HG03280 (cell line): ENCODE results near the gene MSMO1.
"Not testable (repeated sequence)": the region's sequence is repeated elsewhere in the genome, so short reads cannot be mapped to it uniquely, and the experiment has no call there.

Source experiments
- ATAC-seq: cut with Tn5 transposase; IDR thresholded peaks from one replicate; pipeline ENCODE4 v1.9.1; 2021; ENCODE audit warnings: mild to moderate bottlenecking, moderate library complexity; ENCODE audit not compliant: unreplicated experiment

Gene MSMO1

DNA sequence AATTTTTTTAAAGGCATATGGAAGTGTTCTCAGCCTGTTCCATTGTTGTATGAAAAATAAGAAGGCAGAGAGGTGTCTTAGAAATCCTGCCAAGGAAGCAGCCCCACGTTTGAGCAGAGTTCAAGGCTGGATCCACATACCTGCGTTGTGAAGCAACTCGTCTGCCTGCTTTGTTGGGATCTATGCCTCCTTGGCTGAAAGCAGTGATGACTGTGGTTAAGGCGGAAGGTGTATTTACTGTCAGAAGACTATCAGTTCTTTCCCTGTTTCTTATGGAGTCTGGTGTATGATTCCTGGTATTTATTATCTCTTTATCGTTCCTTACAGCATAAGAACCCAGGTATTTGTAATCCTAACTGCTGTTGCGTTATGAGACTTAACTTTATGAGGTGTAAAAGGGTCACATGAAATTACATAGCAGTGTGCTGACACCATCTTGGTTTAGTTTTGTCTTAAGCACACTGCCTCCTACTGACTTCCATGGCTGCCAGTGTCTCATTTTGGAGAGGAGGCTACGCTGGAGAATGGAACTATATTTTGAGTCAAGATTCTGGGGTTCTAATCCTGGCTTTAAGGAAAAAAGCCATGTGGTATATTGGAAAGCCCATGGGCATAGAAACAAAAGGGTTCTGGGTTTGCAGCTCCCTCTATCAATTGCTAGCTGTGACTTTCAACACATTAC is 3.1 kb upstream of the MSMO1 start:
- no peak for ATAC-seq

DNA sequence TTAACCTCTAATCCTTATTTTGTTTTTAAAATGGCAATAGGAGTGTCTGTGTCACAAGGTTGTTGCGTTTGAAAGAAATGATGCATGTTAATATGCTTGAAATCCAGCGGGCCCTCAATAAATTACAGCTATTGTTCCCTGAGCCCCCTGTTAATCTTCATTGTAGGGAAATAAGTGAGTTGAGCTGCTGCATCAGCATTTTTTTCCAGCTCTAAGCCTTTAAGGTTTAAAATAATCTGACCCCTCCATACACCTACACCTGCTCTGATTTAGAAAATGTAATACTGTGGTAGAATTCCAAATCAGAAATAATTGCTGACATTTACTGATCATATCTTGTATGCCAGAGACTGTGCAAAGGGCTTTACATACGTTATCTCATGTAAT is 2.6 kb upstream of the MSMO1 start:
- no peak for ATAC-seq

DNA sequence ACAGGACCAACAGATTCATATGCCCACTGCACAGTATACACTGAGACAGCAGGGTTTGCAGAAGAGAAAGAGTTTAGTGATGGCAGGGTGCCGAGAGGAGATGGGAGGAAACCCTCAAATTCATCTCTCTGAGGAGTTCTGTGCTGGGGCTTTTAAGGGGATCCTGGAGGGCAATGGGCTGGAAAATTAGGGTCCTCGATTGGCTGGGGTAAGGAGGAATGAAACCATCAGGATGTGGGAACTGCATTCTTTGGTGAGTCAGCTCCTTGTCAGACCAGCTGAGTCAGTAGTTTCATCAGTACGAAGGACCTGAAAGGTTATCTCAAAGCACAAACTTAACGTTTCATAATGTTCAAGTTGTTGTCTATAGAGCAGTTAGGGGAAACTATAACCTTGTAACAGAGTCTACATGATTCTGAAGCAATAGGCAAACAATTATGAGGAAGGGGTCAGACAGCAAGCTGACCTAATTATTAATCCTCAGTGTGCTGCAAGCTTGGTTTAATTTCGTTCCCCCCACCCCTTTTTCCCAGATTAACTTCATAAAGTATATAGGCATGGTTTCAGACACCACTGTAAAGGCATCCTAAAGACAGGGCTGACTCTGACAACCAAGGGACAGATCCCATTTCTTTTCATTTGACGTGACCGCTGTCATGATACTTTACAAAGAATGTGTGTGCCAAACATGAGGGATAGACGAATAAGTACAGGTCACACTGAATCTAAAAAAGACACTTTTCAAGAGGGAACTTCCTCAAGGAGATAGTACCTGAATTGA is 1.5 kb upstream of the MSMO1 start:
- ATAC-seq, result no peak

DNA sequence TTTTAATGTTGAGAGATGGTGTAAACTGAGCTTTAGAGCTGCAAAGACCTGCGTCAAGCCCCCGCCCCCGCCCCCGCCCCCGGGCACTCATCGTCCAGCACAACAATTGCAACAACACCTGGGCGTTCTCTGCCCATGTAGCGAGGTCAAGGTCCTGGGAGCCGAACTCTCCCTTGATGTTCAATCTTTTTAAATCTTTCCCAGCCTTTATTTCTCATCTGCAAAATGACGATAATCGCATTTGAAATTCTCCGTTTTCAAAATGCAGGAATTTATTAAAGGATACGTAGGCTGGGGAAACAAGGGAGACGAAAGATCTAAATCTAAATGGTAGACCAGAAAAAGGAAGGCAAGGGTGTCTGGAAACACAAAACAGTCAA is 648 bp upstream of the MSMO1 start:
- no peak for ATAC-seq

DNA sequence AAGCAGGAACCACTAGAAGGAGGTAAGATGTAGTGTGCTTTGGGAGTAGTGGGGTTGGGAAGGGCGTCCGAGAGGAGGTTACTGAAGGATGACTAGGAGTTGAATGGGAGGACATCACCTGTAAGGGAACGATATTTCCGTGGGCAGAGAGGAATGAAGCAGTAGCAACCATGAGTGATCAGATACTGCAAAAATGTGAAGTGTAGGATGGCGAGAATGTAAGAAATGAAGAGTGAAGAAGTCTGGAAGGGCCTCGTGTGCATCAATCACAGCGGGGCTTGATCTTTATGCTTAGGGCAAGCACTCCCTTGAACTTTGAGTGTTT is 594 bp downstream of the MSMO1 start:
- peak; percentile 0 for ATAC-seq

DNA sequence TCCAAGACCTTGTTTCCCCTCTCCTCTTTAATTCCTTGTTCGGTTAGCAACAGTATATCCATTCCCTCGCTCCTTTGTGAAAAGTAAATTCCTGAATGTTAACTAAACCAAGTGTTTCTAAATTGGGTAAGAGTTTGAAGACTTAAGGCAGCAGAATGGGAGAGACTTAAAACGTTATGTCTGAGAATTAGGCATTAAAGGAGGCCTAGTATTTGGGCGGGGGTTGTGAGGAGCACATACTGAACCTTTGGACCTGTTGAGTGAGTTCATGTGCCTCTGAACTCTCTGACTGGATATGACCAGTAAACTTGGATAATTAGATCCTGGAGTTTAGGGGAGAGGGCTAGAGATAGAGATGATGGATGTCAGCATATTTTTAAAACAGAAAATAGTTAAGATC is 1.2 kb downstream of the MSMO1 start:
- no peak for ATAC-seq

DNA sequence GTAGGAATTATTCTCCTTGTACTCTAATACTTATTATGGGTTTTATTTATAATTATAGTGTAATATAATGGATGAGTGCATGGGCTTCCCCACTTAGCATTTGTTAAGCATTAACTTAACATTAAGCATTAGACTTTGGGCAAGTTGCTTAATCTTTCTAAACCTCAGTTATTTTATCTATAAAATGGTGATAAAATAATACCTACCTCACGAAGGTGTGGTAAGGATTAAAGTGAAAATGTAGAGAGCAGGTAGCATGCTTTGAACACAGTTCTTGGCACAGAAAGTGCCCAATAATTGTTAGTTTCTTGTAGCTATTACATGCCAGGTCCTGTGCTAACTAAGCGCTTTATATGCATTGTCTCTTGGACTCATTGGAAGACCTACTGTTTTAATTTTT is 2.6 kb downstream of the MSMO1 start:
- no peak for ATAC-seq

DNA sequence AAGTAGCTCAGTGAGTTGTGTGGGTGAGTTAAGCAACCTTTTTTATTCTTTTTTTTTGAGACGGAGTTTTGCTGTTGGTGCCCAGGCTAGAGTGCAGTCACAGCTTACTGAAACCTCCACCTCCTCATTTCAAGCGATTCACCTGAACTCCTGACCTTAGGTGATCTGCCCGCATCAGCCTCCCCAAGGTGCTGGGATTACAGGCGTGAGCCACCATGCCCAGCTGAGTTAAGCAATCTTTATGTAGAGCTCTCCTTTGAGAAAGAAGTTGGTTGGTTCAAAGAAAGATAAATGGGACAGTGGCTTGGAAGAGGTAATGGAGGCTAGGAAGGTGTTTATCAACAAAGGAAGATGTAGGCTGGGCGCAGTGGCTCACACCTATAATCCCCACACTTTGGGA is 3.2 kb downstream of the MSMO1 start:
- ATAC-seq, result no peak

DNA sequence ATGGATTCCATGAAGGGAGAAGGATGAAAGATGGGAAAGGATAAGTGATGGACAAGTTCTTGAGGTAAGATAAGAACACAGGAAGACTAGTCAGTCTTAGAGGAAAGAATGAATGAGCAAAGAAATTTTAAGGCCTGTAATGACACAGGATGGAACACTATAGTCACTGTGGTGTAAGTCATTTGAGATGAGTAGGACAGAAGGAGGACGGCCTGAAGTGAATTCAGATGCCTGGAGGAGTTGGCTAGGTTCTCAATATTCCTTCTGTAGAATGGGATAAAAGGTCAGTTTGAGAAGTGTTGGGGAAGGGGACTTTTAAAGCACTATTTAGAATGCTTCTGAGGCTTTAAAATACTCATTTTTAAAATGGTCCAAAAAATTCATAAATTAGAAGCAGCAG is 3.9 kb downstream of the MSMO1 start:
- ATAC-seq, result no peak

DNA sequence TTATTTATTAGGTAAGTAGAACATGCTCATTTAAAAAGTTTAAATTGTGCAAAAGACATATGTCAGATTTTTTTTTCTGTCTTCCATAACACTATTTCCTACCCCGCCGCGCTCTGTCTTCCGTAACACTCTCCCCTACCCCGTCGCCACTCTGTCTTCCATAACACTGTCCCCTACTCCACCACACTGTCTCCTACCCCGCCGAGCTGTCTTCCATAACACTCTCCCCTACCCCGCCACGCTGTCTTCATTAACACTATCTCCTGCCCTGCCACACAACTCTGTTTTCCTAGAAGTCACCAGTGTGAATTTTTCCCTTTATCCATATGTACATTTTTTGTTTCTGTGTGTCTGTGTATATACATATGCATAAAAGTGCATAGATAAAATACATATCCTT is 4.4 kb downstream of the MSMO1 start:
- no peak for ATAC-seq

DNA sequence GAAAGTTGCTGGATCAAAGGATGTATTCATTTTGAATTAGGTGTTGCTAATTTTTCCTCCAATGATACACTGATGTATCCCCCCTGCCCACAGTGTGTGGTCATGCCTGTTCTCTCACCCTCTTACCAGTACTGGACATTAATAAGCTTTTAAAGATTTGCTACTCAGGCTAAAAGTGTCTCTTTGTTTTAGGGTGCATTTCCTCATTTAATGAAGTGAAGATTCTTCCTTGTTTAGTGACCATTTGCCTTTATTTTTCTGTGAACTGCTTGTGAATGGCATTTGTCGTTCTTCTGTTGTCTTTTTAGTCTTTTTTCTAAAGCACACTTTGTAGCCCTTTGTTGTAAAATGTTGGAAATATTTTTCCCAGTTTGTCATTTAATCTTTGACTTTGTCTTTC is 5.0 kb downstream of the MSMO1 start:
- no peak for ATAC-seq

DNA sequence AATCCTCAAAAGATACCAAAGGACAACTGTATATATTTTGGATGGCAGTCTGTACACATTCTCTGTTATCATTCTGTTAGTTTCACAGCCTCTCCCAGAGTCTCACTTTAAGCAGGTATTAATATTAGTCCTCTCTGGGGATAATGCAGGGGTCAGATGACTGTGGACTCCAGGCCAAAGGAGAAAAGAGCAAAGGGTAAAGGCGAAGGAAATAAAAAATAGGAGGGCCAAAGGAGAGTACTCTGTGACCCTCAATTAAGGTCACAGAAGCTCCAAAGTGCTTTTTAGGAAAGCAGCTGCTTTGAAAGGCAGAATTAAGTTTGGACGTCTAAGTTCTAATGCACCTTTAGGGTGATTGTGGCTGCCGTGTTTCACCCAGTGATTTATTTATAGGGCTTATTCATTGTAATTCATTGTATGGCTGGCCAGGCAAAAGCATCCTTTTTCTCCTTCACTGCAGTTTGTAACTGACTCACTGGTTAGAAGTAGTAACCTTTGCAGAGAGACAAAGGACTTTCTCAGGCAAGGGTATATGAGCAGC is 7.8 kb downstream of the MSMO1 start:
- ATAC-seq, result no peak

DNA sequence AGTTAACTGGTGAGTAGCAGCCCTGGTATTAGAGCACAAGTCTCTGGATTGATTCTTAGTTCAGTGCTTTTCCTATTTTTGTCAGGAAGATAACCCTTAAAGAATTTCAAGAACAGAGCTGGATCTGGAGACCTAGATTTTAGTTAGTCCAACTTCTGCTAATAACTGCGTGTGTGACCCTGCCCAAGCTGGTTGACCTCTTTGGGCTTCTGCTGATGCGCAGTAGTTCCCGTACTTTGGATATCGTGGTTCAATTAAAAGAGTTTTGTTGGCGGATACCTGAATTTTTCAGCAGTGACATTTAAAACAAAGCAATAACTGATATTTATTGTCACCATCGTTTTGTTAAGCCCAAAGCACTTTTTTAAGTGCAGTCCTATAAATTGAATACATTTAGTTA is 9.3 kb downstream of the MSMO1 start:
- ATAC-seq, result no peak

DNA sequence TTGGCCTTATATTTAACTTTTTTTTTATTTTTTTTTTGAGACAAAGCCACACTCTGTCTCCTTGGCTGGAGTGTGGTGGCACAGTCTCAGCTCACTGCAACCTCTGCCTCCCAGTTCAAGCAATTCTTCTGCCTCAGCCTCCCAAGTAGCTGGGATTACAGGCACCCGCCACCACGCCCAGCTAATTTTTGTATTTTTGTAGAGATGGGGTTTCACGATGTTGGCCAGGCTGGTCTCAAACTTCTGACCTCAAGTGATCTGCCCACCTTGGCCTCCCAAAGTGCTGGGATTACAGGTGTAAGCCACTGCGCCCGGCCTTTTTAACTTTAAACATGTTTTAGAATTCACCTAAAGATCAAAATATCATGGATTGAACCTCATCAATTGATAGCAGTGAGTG is 14.9 kb downstream of the MSMO1 start:
- not testable (repeated sequence) for ATAC-seq

DNA sequence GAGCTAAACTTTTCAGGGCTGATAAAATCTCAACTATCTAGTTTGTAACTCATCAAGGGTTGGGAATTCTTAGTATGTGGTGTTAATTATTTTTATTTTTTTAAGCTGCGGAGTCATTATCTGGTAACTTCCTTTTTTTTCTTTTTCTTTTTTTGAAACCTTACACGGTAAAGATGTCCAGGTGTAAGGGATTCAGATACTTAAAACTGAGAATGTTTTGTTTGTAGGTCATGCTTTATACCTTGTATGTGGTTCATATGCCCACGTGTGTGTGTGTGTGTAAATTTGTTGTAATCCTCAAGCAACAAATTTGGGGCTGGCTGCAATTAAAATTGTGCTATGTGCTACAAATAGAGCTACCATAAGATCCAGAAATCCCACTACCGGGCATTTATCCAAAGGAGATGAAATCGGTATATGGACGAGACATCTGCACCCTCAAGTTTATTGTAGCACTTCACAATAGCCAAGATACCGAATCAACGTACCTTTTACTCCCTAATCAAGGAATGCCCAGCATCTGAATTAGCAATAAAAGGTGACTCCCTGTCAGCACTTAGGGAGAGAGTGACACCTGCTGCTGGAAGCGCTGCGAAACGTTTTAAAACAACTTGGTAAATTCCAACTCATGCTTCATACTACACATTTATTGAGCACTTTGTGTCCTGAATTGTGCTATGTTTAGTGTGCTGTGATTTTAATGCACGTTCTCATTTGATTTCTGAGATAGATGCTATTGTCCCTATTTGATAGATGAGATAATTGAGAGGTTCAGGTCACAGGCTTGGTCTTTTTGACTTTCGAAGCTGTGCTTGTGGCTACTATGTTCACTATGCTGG is 16.1 kb downstream of the MSMO1 start:
- no peak for ATAC-seq

DNA sequence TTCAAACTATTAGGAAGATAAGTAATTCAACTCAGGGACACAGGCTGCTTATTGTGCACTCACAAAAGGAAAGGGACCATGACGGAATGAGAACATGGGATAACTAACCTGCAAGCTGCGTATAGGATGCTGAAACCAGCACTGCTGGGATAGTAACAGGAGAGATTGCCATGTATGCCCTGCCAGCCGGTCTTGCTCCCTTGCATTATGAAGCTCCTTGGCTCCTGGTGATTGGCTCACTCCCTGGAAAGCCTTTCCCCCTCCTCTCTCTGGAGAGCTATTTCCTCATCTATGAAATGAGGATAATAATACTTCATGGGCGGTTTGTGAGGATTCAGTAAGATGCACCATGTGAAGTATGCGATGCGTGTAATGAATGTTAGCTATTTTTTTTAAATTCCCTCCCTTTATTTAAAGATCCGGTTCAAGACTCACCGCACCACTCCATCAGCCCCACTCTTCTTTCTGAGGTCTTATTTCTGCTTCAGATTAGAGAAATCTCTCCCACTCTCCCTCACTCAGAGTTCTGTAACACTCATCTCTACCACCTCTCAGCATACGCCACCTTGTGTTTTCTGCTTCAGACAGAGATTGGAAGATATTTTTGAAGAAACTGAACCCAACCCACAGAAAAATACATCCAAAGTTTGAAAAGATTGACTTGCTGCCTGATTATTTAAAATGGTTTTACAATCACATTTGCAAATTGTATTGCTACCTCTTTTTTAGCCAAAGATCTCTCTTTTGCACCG is 18.4 kb downstream of the MSMO1 start:
- ATAC-seq, result no peak

DNA sequence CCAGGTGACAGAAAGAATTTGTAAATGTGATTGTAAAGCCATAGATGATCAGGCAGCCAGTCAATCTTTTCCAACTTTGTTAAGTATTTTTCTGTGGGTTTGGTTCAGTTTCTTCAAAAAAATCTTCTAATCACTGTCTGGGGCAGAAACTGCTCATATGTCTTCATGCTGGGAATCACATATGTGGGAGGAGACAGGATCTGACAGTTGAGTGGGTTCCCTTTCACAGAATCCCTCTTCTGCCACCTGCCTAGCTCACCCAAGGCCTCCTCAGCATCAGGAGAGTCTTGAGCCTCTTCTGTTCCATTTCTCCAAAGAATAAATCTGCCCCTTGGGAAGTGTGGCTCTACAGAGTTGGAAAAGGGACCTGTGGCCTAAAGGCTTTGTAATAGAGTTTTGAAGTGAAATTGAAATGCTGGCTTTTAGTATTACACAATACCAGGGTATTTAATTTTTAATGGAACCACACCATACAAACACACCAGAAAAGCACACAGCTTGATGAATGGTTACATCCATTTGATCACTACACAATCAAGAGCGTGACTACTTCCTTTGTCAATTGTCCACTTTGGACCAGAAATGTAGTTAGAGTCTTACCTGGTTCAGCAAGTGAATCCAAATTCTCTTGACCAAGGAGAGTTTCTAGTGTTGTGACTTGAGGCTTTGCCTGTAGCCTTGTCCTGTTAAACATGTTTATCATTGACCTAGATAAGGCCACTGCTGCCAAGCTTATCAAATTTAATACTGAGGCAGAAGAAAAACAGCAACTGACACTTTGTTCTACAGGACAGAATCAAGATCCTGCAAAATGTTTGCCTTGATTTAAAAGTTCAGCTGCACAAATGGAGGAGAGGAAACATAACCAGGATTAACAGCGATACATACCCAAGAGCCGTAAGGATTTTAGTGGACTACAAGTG is 20.4 kb downstream of the MSMO1 start:
- no peak for ATAC-seq

DNA sequence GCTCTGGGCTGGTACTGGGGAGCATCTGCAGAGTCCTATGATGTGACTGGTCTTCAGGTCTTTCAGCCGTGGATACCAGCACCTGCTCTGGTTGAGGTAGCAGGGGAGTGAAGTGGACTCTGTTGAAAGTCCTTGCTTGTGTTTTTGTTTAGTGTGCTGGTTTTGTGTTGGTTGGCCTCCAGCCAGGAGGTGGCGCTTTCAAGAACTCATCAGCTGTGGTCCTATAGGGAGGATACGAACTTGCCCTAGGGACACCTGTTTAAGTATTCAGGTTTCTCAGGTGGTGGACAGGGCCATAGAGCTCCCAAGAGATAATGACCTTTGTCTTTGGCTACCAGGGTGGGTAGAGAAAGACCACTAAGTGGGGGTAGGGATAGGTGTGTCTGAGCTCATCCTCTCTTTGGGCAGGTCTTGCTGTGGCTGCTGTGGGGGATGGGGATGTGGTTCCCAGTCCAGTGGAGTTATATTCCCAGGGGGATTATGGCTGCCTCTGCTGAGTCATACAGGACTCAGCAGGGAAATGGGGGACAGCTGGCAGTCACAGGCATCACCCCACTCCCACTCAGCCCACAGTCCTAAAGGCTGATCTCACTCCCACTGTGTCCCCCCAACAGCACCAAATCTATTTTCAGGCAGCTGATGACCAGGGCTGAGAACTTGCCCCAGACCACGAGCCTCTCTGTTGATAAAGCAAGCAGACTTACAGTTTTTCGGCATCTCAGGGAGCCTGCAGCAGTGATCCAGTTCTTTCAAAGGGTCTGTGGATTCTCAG is 24.1 kb downstream of the MSMO1 start:
- no peak for ATAC-seq

DNA sequence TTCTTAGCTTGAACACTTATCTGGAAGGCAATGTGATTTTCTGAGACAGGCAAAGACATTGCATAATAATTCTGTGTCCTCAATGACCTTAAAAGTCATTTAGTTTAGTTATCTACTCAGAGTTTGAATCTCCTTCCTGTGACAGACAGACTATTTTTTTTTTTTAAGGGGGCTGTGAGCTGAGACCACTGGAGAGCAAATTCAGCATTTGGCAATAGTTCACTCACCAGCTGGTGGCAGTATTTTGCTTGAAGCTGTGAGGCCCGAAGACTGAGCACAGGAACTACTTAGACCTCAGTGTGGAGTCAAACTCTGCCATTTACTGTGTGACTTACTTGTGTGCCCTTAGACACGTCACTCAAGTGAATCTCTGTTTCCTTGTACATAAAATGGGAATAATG is 28.4 kb downstream of the MSMO1 start:
- ATAC-seq, result peak; percentile 49
